H9 (cell line): ENCODE results near the gene IQCM. TPM values are rescaled to one million over a fixed set of nuclear protein-coding genes. Genes with fewer than 3 reads are reported as not detected.

ENCODE experiments used
- DNase-seq: peaks from one replicate; pipeline ENCODE4 v3.0.0-alpha.2; 2017
- H2AFZ ChIP-seq: one replicate; pipeline ENCODE4 v1.6.1; 2013; ENCODE audit warnings: mild to moderate bottlenecking, low read length, control low read depth, moderate library complexity
- H2AK5ac ChIP-seq: 2 replicates; pipeline ENCODE4 v1.6.1; 2013; ENCODE audit warnings: low read length, control low read depth, mixed read lengths; ENCODE audit not compliant: insufficient read length
- H2BK120ac ChIP-seq: one replicate; pipeline ENCODE4 v1.6.1; 2013; ENCODE audit warnings: low read depth, mild to moderate bottlenecking, low read length, control low read depth, inconsistent platforms; ENCODE audit not compliant: poor library complexity, severe bottlenecking
- H2BK12ac ChIP-seq: 2 replicates; pipeline ENCODE4 v1.6.1; 2013; ENCODE audit warnings: low read length, control low read depth, mixed read lengths, low read depth; ENCODE audit not compliant: insufficient read length
- H2BK15ac ChIP-seq: 2 replicates; pipeline ENCODE4 v1.6.1; 2013; ENCODE audit warnings: low read depth, low read length, control low read depth
- H2BK20ac ChIP-seq: one replicate; pipeline ENCODE4 v1.6.1; 2013; ENCODE audit warnings: low read depth, mild to moderate bottlenecking, low read length, control low read depth, inconsistent platforms; ENCODE audit not compliant: poor library complexity, severe bottlenecking
- H2BK5ac ChIP-seq: 2 replicates; pipeline ENCODE4 v1.6.1; 2013; ENCODE audit warnings: low read length, control low read depth, mixed read lengths; ENCODE audit not compliant: insufficient read length
- H3K14ac ChIP-seq: 2 replicates; pipeline ENCODE4 v1.6.1; 2013; ENCODE audit warnings: low read length, control low read depth; ENCODE audit not compliant: insufficient read depth
- H3K18ac ChIP-seq: 2 replicates; pipeline ENCODE4 v1.6.1; 2013; ENCODE audit warnings: low read depth, mild to moderate bottlenecking, mixed read lengths, low read length, control low read depth; ENCODE audit not compliant: insufficient read length
- H3K23ac ChIP-seq: 2 replicates; pipeline ENCODE4 v1.6.1; 2013; ENCODE audit warnings: low read length, control low read depth, mixed read lengths, low read depth; ENCODE audit not compliant: insufficient read length
- H3K23me2 ChIP-seq: 2 replicates; pipeline ENCODE4 v1.6.1; 2013; ENCODE audit warnings: low read depth, mild to moderate bottlenecking, mixed read lengths, low read length, control low read depth; ENCODE audit not compliant: insufficient read length, poor library complexity, severe bottlenecking
- H3K27ac ChIP-seq: 2 replicates; pipeline ENCODE4 v1.5.1; 2013; ENCODE audit warnings: low read length, control low read depth, mixed read lengths, low read depth; ENCODE audit not compliant: insufficient read length
- H3K27me3 ChIP-seq: 2 replicates; pipeline ENCODE4 v1.6.1; 2013; ENCODE audit warnings: low read length, control low read depth, inconsistent platforms; ENCODE audit not compliant: insufficient read depth
- H3K4ac ChIP-seq: 2 replicates; pipeline ENCODE4 v1.6.1; 2013; ENCODE audit warnings: low read depth, mild to moderate bottlenecking, control low read depth, inconsistent platforms, low read length, moderate library complexity
- H3K4me1 ChIP-seq: 2 replicates; pipeline ENCODE4 v1.6.1; 2013; ENCODE audit warnings: low read length, control low read depth, inconsistent platforms; ENCODE audit not compliant: insufficient read depth
- H3K4me2 ChIP-seq: 2 replicates; pipeline ENCODE4 v1.6.1; 2013; ENCODE audit warnings: low read length, control low read depth, mixed read lengths; ENCODE audit not compliant: insufficient read length, insufficient read depth
- H3K56ac ChIP-seq: 2 replicates; pipeline ENCODE4 v1.6.1; 2013; ENCODE audit warnings: low read depth, mild to moderate bottlenecking, mixed read lengths, low read length, control low read depth; ENCODE audit not compliant: insufficient read length
- H3K79me1 ChIP-seq: 2 replicates; pipeline ENCODE4 v1.6.1; 2013; ENCODE audit warnings: low read depth, mild to moderate bottlenecking, moderate library complexity, low read length, control low read depth, inconsistent platforms; ENCODE audit not compliant: insufficient read depth, poor library complexity, severe bottlenecking
- H3K79me2 ChIP-seq: 2 replicates; pipeline ENCODE4 v1.6.1; 2013; ENCODE audit warnings: low read length, control low read depth, inconsistent platforms; ENCODE audit not compliant: insufficient read depth
- H3K9ac ChIP-seq: 2 replicates; pipeline ENCODE4 v1.6.1; 2013; ENCODE audit warnings: low read length, control low read depth, mixed read lengths; ENCODE audit not compliant: insufficient read length; ENCODE audit errors: extremely low read depth
- H3K9me3 ChIP-seq: one replicate; pipeline ENCODE4 v1.6.1; 2013; ENCODE audit warnings: low read depth, low read length, inconsistent platforms; ENCODE audit not compliant: control insufficient read depth
- H3T11ph ChIP-seq: one replicate; pipeline ENCODE4 v1.6.1; 2013; ENCODE audit warnings: mild to moderate bottlenecking, low read length, control low read depth, inconsistent platforms
- H4K20me1 ChIP-seq: one replicate; pipeline ENCODE4 v1.6.1; 2013; ENCODE audit not compliant: control insufficient read depth, insufficient read length, insufficient read depth
- H4K5ac ChIP-seq: 2 replicates; pipeline ENCODE4 v1.6.1; 2013; ENCODE audit warnings: low read depth, mild to moderate bottlenecking, mixed read lengths, low read length, control low read depth; ENCODE audit not compliant: insufficient read length
- H4K8ac ChIP-seq: replicated peaks from 2 replicates; pipeline ENCODE4 v1.6.1; 2013; ENCODE audit warnings: low read length, control low read depth, mixed read lengths, low read depth; ENCODE audit not compliant: insufficient read length
- H4K91ac ChIP-seq: 2 replicates; pipeline ENCODE4 v1.6.1; 2013; ENCODE audit warnings: low read depth, mild to moderate bottlenecking, moderate library complexity, mixed read lengths, low read length, control low read depth; ENCODE audit not compliant: insufficient read length
- H3K27ac Mint-ChIP-seq, 3 experiments: 2 replicates in 2 of 3; 3 replicates in 1 of 3; pipeline ENCODE4 v1.8.0; 2020 to 2021; ENCODE audit warnings: mixed read lengths in 3 of 3, mild to moderate bottlenecking in 1 of 3, moderate library complexity in 1 of 3
- H3K27me3 Mint-ChIP-seq: 2 replicates; pipeline ENCODE4 v1.8.0; 2021; ENCODE audit warnings: low read depth, mild to moderate bottlenecking, moderate library complexity, mixed read lengths
- H3K36me3 Mint-ChIP-seq, 3 experiments: 2 replicates in 2 of 3; 3 replicates in 1 of 3; pipeline ENCODE4 v1.8.0; 2020 to 2021; ENCODE audit warnings: low read depth in 3 of 3, mixed read lengths in 3 of 3; ENCODE audit not compliant: insufficient read depth in 1 of 3
- H3K4me1 Mint-ChIP-seq, 2 experiments: 2 replicates each; pipeline ENCODE4 v1.8.0; 2020; ENCODE audit warnings: mixed read lengths in 2 of 2
- H3K4me3 Mint-ChIP-seq, 2 experiments: 2 replicates in 1 of 2; 3 replicates in 1 of 2; pipeline ENCODE4 v1.8.0; 2020 to 2021; ENCODE audit warnings: mild to moderate bottlenecking in 2 of 2, mixed read lengths in 2 of 2, moderate library complexity in 1 of 2
- H3K9me3 Mint-ChIP-seq, 2 experiments: 2 replicates in 1 of 2; 3 replicates in 1 of 2; pipeline ENCODE4 v1.8.0; 2020; ENCODE audit warnings: mild to moderate bottlenecking in 2 of 2, mixed read lengths in 2 of 2, moderate library complexity in 1 of 2
- CTCF ChIP-seq: fragments of 200-600 bp; sonication (generic); conservative IDR thresholded peaks from 3 replicates; pipeline ENCODE4 v1.8.0; 2021; ENCODE audit warnings: antibody characterized with exemption, mild to moderate bottlenecking
- WGBS: extraction: QIAGEN DNeasy Blood & Tissue Kit; methylation state at CpG from one replicate; pipeline ENCODE4 v1.1.7; 2013; ENCODE audit warnings: missing lambda C conversion rate, low lambda C conversion rate, mixed read lengths; ENCODE audit not compliant: insufficient read length; ENCODE audit errors: extremely low coverage; 5-methylcytosine and 5-hydroxymethylcytosine counted together
- total RNA-seq: library from RNA; stranded (reverse); gene quantifications from 2 replicates; pipeline ENCODE4 v1.2.1, GENCODE V29; 2021

IQCM gene
- total RNA-seq, 1 experiment from 2014 or later, result 0.15 TPM

GRCh38 chr4:149574971-149575370 is 240.7 kb downstream of the IQCM start:
- Histone ChIP-seq H3T11ph (no peak overlapping the region), H3K9me3 (no peaks in the 10 kb centered on the region), H4K91ac (no peak overlapping the region), H2AK5ac (no peak overlapping the region), H3K4me1 (no peaks in the 10 kb centered on the region), H3K4ac (no peak overlapping the region), H3K18ac (no peak overlapping the region), H3K23me2 (no peaks in the 10 kb centered on the region), H3K56ac (no peak overlapping the region), H3K14ac (no peak overlapping the region), H3K9ac (no peak overlapping the region), H2AFZ (no peak overlapping the region), H3K79me2 (no peaks in the 10 kb centered on the region), H4K20me1 (no peaks in the 10 kb centered on the region), H2BK5ac (no peak overlapping the region), H4K8ac (no peak overlapping the region), H2BK12ac (no peak overlapping the region), H2BK20ac (no peak overlapping the region), H3K23ac (no peak overlapping the region), H4K5ac (no peak overlapping the region), H2BK15ac (no peak overlapping the region), H3K27ac (no peak overlapping the region), H2BK120ac (no peak overlapping the region), H3K27me3 (no peaks in the 10 kb centered on the region), H3K79me1 (no peaks in the 10 kb centered on the region), H3K4me2 (no peak overlapping the region)
- no peak for TF ChIP-seq CTCF
- H3K9me3 Mint-ChIP-seq, result no peaks in the 10 kb centered on the region
- no peaks in the 10 kb centered on the region for H3K36me3 Mint-ChIP-seq
- no peaks in the 10 kb centered on the region for H3K4me1 Mint-ChIP-seq
- H3K27me3 Mint-ChIP-seq, result no peaks in the 10 kb centered on the region
- WGBS, result no CpG with 5 or more reads among the region's 4 CpGs
- DNase-seq, result no peak
- no peak overlapping the region for H3K4me3 Mint-ChIP-seq
- H3K27ac Mint-ChIP-seq, result no peak overlapping the region
